Measurements from ENCODE around the gene PUSL1. TPM values are rescaled to one million over a fixed set of nuclear protein-coding genes. Genes with fewer than 3 reads are reported as not detected.

Gene PUSL1
- total and polyA plus RNA-seq, 5 donors from 2014 or later: 17.7 to 21.0 (median 18.9) TPM

DNA sequence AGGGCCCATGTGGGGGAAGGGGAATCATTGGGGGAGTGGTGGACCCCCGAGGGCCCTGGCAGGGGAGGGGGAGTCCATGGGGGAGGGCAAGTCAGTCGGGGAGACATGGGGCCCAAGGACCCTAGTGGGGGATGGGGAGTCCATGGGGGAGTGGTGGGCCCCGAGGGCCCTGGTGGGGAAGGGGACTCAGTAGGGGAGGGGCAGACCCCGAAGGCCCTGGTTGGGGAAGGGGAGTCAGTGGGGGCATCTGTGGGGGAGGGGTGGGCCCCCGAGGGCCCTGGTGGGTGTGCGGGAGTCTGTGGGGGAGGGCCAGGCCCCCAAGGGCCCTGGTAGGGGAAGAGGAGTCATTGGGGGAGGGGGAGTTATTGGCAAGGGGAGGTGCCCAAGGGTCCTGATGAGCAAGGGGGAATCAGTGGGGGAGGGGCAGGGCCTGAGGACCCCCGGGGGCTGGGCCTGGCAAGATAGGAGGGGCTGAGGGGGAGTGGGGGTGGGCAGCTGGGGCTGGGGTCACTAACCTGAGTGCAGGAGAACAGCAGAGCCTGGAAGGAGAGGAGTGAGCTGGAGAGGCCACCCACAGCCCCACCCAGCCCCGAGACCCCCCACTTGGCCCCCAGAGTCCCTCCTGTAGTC lies 47.9 kb downstream of the PUSL1 start:
- Mint-ChIP-seq H3K36me3 (no peaks in the 10 kb centered on the region), H3K27ac (no peak overlapping the region), H3K4me3 (no peak overlapping the region), H3K27me3 (peaks cover 32% of the 10 kb centered on the region), H3K9me3 (no peaks in the 10 kb centered on the region), H3K4me1 (peaks cover 0 to 22% (median 1%) of the 10 kb centered on the region in 4 donors)
- Histone ChIP-seq H3K36me3 (ENCODE audit: control insufficient read depth, insufficient read depth, low read length) (no peaks in the 10 kb centered on the region), H3K27me3 (ENCODE audit: control insufficient read depth, insufficient read depth, low read length) (no peaks in the 10 kb centered on the region), H3K4me1 (ENCODE audit: control insufficient read depth, insufficient read depth, low read length, poor library complexity, severe bottlenecking) (peaks cover 29% of the 10 kb centered on the region), H3K27ac (ENCODE audit: insufficient read depth, low read length, poor library complexity, severe bottlenecking) (no peak overlapping the region), H3K4me3 (ENCODE audit: low read depth, low read length) (no peak overlapping the region), H3K9me3 (ENCODE audit: control insufficient read depth in 2 of 2, low read length in 2 of 2) (no peaks in the 10 kb centered on the region)
- ATAC-seq (ENCODE audit: low read depth in 2 of 2): no peak
- DNase-seq: no peak

DNA sequence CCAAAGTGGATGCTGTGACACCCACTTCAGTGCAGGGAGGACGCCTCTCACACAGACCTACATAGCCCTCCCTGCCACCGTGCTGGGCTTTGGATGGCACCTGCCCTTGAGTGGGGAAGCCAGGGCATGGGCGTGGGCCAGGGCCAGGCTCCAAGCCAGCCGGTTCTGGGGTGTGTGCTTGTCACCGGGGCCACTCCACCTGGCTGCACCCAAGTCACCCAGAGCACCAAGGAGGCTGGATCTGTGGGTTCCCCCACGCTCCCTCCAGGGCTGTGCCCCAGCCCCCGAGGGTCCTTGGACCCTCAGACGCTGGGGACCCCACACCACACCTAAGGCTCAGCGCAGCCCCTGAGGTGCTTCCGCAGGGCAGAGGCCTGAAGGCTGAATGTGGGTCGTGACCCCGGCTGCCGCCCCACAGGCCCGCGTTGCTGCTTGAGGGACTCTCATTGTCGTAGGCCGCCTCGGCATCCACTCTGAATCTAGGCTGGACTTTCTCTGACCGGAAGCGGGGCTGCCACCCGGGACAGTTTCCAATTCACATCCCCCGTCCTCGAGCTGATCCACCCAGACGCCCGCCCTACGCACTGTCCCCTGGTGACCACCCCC lies 48.5 kb downstream of the PUSL1 start:
- Mint-ChIP-seq H3K9me3 (no peaks in the 10 kb centered on the region), H3K4me3 (no peak overlapping the region), H3K27me3 (peaks cover 29% of the 10 kb centered on the region), H3K27ac (peak overlapping the region in 1 of 3 donors; percentile 42), H3K4me1 (peaks cover 0 to 22% (median 1%) of the 10 kb centered on the region in 4 donors), H3K36me3 (no peaks in the 10 kb centered on the region)
- H3K9me3 ChIP-seq (ENCODE audit: control insufficient read depth in 2 of 2, low read length in 2 of 2): no peaks in the 10 kb centered on the region
- H3K4me1 ChIP-seq (ENCODE audit: control insufficient read depth, insufficient read depth, low read length, poor library complexity, severe bottlenecking): peaks cover 29% of the 10 kb centered on the region
- ATAC-seq (ENCODE audit: low read depth in 2 of 2) (no peak), DNase-seq (no peak)
- H3K36me3 ChIP-seq (ENCODE audit: control insufficient read depth, insufficient read depth, low read length): no peaks in the 10 kb centered on the region
- H3K27me3 ChIP-seq (ENCODE audit: control insufficient read depth, insufficient read depth, low read length): no peaks in the 10 kb centered on the region
- no peak overlapping the region for H3K4me3 ChIP-seq (ENCODE audit: low read depth, low read length)
- no peak overlapping the region for H3K27ac ChIP-seq (ENCODE audit: insufficient read depth, low read length, poor library complexity, severe bottlenecking)

DNA sequence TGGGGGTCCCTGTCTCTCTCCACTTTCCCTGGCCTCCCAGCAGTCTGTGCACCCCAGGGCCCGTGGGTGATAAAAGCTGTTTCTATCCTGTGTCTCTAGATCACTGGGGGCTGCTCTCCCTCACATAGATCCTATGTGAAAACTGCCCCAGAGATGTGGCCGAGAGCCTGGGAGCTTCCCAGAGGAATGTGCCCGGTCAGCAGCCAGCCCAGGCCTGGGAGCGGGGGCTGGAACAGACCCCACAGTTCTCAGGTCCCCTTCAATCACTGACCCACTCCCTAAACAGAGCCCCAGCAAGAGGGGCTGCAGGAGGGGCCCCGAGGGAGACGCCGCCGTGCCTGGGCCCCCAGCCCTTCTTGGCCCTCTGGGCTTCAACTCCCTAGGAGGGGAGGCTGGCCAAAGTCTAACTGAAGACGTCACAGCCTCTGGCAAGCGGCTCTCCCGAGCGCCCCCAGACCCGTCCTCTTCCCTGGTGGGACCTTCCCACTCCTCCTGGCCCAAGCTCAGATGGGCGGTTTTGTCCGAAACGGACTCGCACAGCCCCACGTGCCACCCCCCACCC lies 49.6 kb downstream of the PUSL1 start:
- Histone ChIP-seq H3K4me3 (ENCODE audit: low read depth, low read length) (no peak overlapping the region), H3K4me1 (ENCODE audit: control insufficient read depth, insufficient read depth, low read length, poor library complexity, severe bottlenecking) (peaks cover 29% of the 10 kb centered on the region), H3K36me3 (ENCODE audit: control insufficient read depth, insufficient read depth, low read length) (no peaks in the 10 kb centered on the region), H3K27me3 (ENCODE audit: control insufficient read depth, insufficient read depth, low read length) (no peaks in the 10 kb centered on the region), H3K27ac (ENCODE audit: insufficient read depth, low read length, poor library complexity, severe bottlenecking) (no peak overlapping the region), H3K9me3 (ENCODE audit: control insufficient read depth in 2 of 2, low read length in 2 of 2) (no peaks in the 10 kb centered on the region)
- no peak for ATAC-seq (ENCODE audit: low read depth in 2 of 2)
- Mint-ChIP-seq H3K36me3 (no peaks in the 10 kb centered on the region), H3K9me3 (no peaks in the 10 kb centered on the region), H3K4me1 (peaks cover 0 to 12% (median 1%) of the 10 kb centered on the region in 4 donors), H3K27me3 (peaks cover 22% of the 10 kb centered on the region), H3K4me3 (peak overlapping the region in 1 of 4 donors; percentile 63), H3K27ac (no peak overlapping the region)
- DNase-seq: no peak

DNA sequence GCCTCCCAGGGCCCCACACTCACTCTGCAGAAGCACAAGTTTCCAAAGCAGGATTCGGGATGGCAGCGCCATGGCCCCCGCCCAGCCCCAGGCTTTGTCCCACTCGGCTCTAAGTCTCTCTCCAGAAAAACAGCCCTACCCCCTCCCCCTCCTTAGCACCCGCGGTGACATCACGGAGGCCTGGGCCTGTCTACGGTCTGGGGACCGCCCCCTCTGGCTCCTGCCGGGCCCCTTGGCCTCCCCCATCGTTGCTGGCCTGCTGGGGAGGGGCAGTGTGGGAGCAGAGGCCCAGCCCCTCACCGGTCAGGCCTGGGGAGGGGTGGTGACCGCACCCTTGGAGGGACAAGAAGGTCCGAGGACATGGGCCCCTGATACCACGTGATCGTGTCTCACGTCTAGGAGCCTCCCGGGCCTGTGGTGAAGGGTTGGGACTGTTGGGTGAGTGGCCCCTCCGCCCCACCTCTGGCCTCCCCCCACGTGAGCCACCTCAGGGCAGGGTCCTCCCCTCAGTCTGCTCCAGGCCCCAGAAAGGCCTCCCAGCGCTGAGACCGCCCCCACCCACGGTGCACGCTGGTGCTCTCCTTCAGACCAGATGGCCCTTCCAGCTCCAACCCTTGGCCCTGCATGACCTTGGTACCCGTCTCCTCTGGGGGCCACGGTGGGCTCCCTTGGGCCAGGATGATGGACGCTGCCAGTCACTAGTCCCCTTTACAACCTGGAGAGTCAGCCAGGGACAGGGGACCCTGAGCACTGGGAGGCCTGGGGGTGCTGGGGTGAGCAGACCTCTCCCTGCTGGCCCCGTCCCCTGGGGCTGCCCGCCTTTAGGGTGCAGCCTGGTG lies 50.3 kb downstream of the PUSL1 start, which contains the start of gene MXRA8:
TSS of gene MXRA8 (minus strand) at position 123 of the 839 bp plus-strand sequence. CDS start at position 72, 51 bp downstream.
- peaks cover 22% of the 10 kb centered on the region for H3K27me3 Mint-ChIP-seq
- no peak within 1 kb of the TSS for H3K4me3 ChIP-seq (ENCODE audit: low read depth, low read length)
- H3K9me3 Mint-ChIP-seq: no peaks in the 10 kb centered on the region
- no peak within 1 kb of the TSS for H3K27ac ChIP-seq (ENCODE audit: insufficient read depth, low read length, poor library complexity, severe bottlenecking)
- no peaks in the 10 kb centered on the region for H3K36me3 ChIP-seq (ENCODE audit: control insufficient read depth, insufficient read depth, low read length)
- H3K27ac Mint-ChIP-seq: peak within 1 kb of the TSS in 1 of 3 donors; percentile 67
- peak within 1 kb of the TSS in 1 of 4 donors; percentile 63 for H3K4me3 Mint-ChIP-seq
- no peaks in the 10 kb centered on the region for H3K27me3 ChIP-seq (ENCODE audit: control insufficient read depth, insufficient read depth, low read length)
- peaks cover 0 to 8% (median 1%) of the 10 kb centered on the region in 4 donors for H3K4me1 Mint-ChIP-seq
- ATAC-seq (ENCODE audit: low read depth in 2 of 2) (no peak), DNase-seq (no peak)
- no peaks in the 10 kb centered on the region for H3K9me3 ChIP-seq (ENCODE audit: control insufficient read depth in 2 of 2, low read length in 2 of 2)
- H3K36me3 Mint-ChIP-seq: no peaks in the 10 kb centered on the region
- H3K4me1 ChIP-seq (ENCODE audit: control insufficient read depth, insufficient read depth, low read length, poor library complexity, severe bottlenecking): peaks cover 28% of the 10 kb centered on the region

DNA sequence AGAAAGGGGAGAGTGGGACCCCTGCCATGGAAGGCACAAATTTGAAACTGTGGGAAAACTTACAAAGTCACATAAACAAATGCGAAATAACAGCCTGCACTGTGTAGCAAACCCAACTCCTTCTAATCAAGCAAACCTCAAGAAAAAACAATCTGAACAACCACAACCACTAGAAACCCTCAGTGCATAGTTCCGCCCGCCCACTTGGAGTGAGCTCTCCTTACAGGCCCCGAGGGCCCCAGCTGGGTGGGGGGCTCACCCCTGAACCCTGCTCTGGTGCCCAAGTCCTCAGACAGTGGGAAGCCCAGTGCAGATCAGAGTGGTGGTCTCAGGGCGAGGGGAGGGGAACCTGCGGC lies 50.9 kb downstream of the PUSL1 start:
- peaks cover 21% of the 10 kb centered on the region for H3K4me1 ChIP-seq (ENCODE audit: control insufficient read depth, insufficient read depth, low read length, poor library complexity, severe bottlenecking)
- no peak overlapping the region for H3K4me3 ChIP-seq (ENCODE audit: low read depth, low read length)
- no peaks in the 10 kb centered on the region for H3K9me3 Mint-ChIP-seq
- H3K36me3 Mint-ChIP-seq: no peaks in the 10 kb centered on the region
- H3K27me3 Mint-ChIP-seq: peaks cover 22% of the 10 kb centered on the region
- H3K4me1 Mint-ChIP-seq: peaks cover 0 to 4% (median 1%) of the 10 kb centered on the region in 4 donors
- H3K27me3 ChIP-seq (ENCODE audit: control insufficient read depth, insufficient read depth, low read length): no peaks in the 10 kb centered on the region
- no peak for ATAC-seq (ENCODE audit: low read depth in 2 of 2)
- no peak overlapping the region for H3K4me3 Mint-ChIP-seq
- H3K27ac Mint-ChIP-seq: peak overlapping the region in 1 of 3 donors; percentile 67
- no peak overlapping the region for H3K27ac ChIP-seq (ENCODE audit: insufficient read depth, low read length, poor library complexity, severe bottlenecking)
- H3K36me3 ChIP-seq (ENCODE audit: control insufficient read depth, insufficient read depth, low read length): no peaks in the 10 kb centered on the region
- DNase-seq: no peak
- H3K9me3 ChIP-seq (ENCODE audit: control insufficient read depth in 2 of 2, low read length in 2 of 2): no peaks in the 10 kb centered on the region

DNA sequence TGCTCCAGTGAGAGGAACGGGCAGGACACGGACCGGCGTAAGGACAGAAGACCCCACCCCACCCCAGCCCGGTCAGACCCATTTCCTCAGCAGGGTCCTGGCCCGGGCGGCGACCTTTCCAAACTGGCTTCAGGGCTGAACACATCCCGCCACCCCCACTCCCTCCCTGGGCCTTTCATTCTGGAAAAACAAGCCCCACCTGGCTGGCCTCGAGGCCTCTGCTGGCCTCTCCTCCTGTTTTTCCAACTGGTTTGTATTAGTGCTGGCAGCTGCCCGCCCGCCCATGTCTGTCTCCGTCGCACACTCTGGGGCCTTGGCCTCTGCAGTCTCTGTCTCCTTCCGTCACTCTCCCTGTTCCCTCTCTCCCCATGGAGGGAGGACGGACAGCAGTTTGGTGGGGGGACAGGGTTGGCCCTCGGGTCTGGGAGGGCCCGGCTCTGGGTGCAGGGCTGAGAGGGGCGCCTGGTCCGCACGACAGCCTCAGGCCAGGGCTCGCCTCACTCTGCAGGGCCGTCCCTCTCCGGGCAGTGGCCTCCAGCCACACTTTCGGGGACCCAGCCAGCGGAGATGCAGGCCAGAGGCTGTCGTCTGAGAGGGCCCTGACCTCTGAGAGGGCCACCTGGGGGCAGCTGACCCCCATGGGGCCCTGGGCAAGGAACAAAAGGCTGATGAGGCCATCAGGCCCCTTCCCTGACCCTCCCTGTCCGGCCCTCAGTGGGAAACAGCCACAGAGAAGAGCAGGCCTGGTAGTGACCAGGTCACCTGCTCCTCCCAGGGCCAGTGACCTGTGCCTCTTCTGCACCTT lies 51.5 kb downstream of the PUSL1 start:
- H3K4me1 Mint-ChIP-seq: peaks cover 0 to 3% (median 1%) of the 10 kb centered on the region in 4 donors
- no peaks in the 10 kb centered on the region for H3K27me3 ChIP-seq (ENCODE audit: control insufficient read depth, insufficient read depth, low read length)
- H3K4me3 Mint-ChIP-seq: no peak overlapping the region

More for the DNA sequence above, 51.5 kb downstream of the PUSL1 start:
- H3K36me3 ChIP-seq (ENCODE audit: control insufficient read depth, insufficient read depth, low read length): no peaks in the 10 kb centered on the region
- no peaks in the 10 kb centered on the region for H3K9me3 Mint-ChIP-seq
- peaks cover 16% of the 10 kb centered on the region for H3K4me1 ChIP-seq (ENCODE audit: control insufficient read depth, insufficient read depth, low read length, poor library complexity, severe bottlenecking)
- H3K27ac ChIP-seq (ENCODE audit: insufficient read depth, low read length, poor library complexity, severe bottlenecking): no peak overlapping the region
- H3K27me3 Mint-ChIP-seq: peaks cover 22% of the 10 kb centered on the region
- peak overlapping the region in 1 of 3 donors; percentile 67 for H3K27ac Mint-ChIP-seq
- no peaks in the 10 kb centered on the region for H3K36me3 Mint-ChIP-seq
- DNase-seq (no peak), ATAC-seq (ENCODE audit: low read depth in 2 of 2) (no peak)
- no peak overlapping the region for H3K4me3 ChIP-seq (ENCODE audit: low read depth, low read length)
- no peaks in the 10 kb centered on the region for H3K9me3 ChIP-seq (ENCODE audit: control insufficient read depth in 2 of 2, low read length in 2 of 2)

Measured in CD4-positive, CD25-positive, alpha-beta regulatory T cell (primary cell).